GM12878 (cell line): Measurements from ENCODE around the gene DFFB. TPM values are rescaled to one million over a fixed set of nuclear protein-coding genes. Genes with fewer than 3 reads are reported as not detected.

Experiments
- ATAC-seq: fragments of 200-7000 bp; cut with Tn5 transposase; 3 replicates; pipeline ENCODE4 v1.9.1; 2020; ENCODE audit warnings: mild to moderate bottlenecking, moderate library complexity
- BruUV-seq: library from RNA; stranded (reverse); fragments of 400-500 nt; replicated peaks from 2 replicates; lab custom pipeline; 2021; lab: Mats Ljungman, UMichigan
- CTCF ChIA-PET: fragments of 300-600 bp; sonication (Branson Sonifier 250); formaldehyde crosslinking; extraction: SDS; loops from one replicate; lab custom pipeline; 2021; ENCODE audit warnings: inconsistent platforms; lab: Yijun Ruan, JAX
- POLR2A ChIA-PET: fragments of 350-600 bp; formaldehyde crosslinking; extraction: SDS; loops from one replicate; lab custom pipeline; 2021; ENCODE audit warnings: inconsistent platforms; lab: Charles Lee
- RAD21 ChIA-PET: fragments of 300-600 bp; sonication (Branson Sonifier 250); formaldehyde crosslinking; loops from one replicate; lab custom pipeline; 2023; ENCODE audit warnings: antibody characterized with exemption; ENCODE audit not compliant: unreplicated experiment; lab: Charles Lee
- SMC1A ChIA-PET: fragments of 300-600 bp; sonication (Branson Sonifier 250); formaldehyde crosslinking; loops from one replicate; lab custom pipeline; 2023; ENCODE audit not compliant: unreplicated experiment, uncharacterized antibody; lab: Charles Lee
- DNase-seq: peaks from one replicate; pipeline ENCODE4 v3.0.0-alpha.2; 2011; ENCODE audit warnings: low read depth, low spot score
- FAIRE-seq: peaks from 3 replicates; lab custom pipeline; 2011; peaks lifted over from hg19 to GRCh38; lab: Jason Lieb, UNC
- H2AFZ ChIP-seq: 2 replicates; pipeline ENCODE4 v1.6.0; 2011; ENCODE audit warnings: low read depth, low read length, control low read depth; ENCODE audit not compliant: control insufficient read depth
- H3K27ac ChIP-seq: 2 replicates; pipeline ENCODE4 v1.5.1; 2011; ENCODE audit warnings: control low read depth; ENCODE audit not compliant: control insufficient read depth, insufficient read depth
- H3K27me3 ChIP-seq, 2 experiments: replicated peaks in 1 of 2; 2 replicates each; pipeline versions ENCODE4 v1.6.0 to v1.6.1; 2011; ENCODE audit warnings: low read length in 1 of 2; ENCODE audit not compliant: control insufficient read depth in 2 of 2, insufficient read depth in 2 of 2
- H3K36me3 ChIP-seq, 2 experiments: 2 replicates each; pipeline ENCODE4 v1.5.1; 2011; ENCODE audit warnings: low read length in 1 of 2; ENCODE audit not compliant: control insufficient read depth in 2 of 2, insufficient read depth in 2 of 2
- H3K4me1 ChIP-seq: 2 replicates; pipeline ENCODE4 v1.6.1; 2011; ENCODE audit warnings: mild to moderate bottlenecking, low read length, moderate library complexity, mixed read lengths; ENCODE audit not compliant: control insufficient read depth, insufficient read depth
- H3K4me2 ChIP-seq: 2 replicates; pipeline ENCODE4 v1.6.0; 2011; ENCODE audit warnings: control low read depth; ENCODE audit not compliant: control insufficient read depth, insufficient read depth
- H3K4me3 ChIP-seq: fragments of 200-600 bp; sonication (generic); 2 replicates; pipeline ENCODE4 v1.5.1; 2016
- H3K79me2 ChIP-seq: 2 replicates; pipeline ENCODE4 v1.6.0; 2011; ENCODE audit warnings: low read length; ENCODE audit not compliant: control insufficient read depth, insufficient read depth
- H3K9ac ChIP-seq: 2 replicates; pipeline ENCODE4 v1.8.0; 2011; ENCODE audit warnings: low read length, control low read depth, mixed read lengths; ENCODE audit not compliant: control insufficient read depth, insufficient read depth
- H3K9me3 ChIP-seq: replicated peaks from 3 replicates; pipeline ENCODE4 v1.5.1; 2011; ENCODE audit warnings: mild to moderate bottlenecking, low read length; ENCODE audit not compliant: control insufficient read depth, insufficient read depth
- H4K20me1 ChIP-seq: 2 replicates; pipeline ENCODE4 v1.6.0; 2011; ENCODE audit not compliant: control insufficient read depth, insufficient read depth
- E2F4 ChIP-seq: IDR thresholded peaks from 2 replicates; pipeline ENCODE4 v1.6.1; 2012; ENCODE audit warnings: low read depth, low read length, improper control_type of control experiment
- SIX5 ChIP-seq: IDR thresholded peaks from 2 replicates; pipeline ENCODE4 v1.6.1; 2011; ENCODE audit warnings: mild to moderate bottlenecking, low read depth, low read length, moderate library complexity; ENCODE audit not compliant: severe bottlenecking
- SREBF1 ChIP-seq: IDR thresholded peaks from 2 replicates; pipeline ENCODE4 v1.6.1; 2012; ENCODE audit warnings: mild to moderate bottlenecking, low read length
- SUZ12 ChIP-seq: fragments of 200-600 bp; sonication (generic); IDR thresholded peaks from one replicate; pipeline ENCODE4 v1.6.1; 2018; ENCODE audit warnings: antibody characterized with exemption, mild to moderate bottlenecking; ENCODE audit not compliant: unreplicated experiment
- YY1 ChIP-seq: IDR thresholded peaks from 2 replicates; pipeline ENCODE4 v1.6.1; 2011; ENCODE audit warnings: low read depth, mild to moderate bottlenecking, low read length
- ZBTB4 ChIP-seq: fragments of 450-650 bp; formaldehyde crosslinking; IDR thresholded peaks from 2 replicates; pipeline ENCODE4 v1.4.0; 2022; ENCODE audit warnings: mild to moderate bottlenecking, moderate library complexity
- ZNF384 ChIP-seq: IDR thresholded peaks from 2 replicates; pipeline ENCODE4 v1.6.1; 2012; ENCODE audit warnings: low read depth, mild to moderate bottlenecking, low read length, improper control_type of control experiment, borderline replicate concordance
- ZZZ3 ChIP-seq: IDR thresholded peaks from 2 replicates; pipeline ENCODE4 v1.6.1; 2011; ENCODE audit warnings: low read depth; ENCODE audit not compliant: control insufficient read depth, insufficient read length
- WGBS: methylation state at CpG from one replicate; pipeline ENCODE4 v1.1.6; 2016; ENCODE audit warnings: low lambda C conversion rate; ENCODE audit not compliant: insufficient replicate concordance, insufficient coverage; ENCODE audit errors: missing lambda C conversion rate; 5-methylcytosine and 5-hydroxymethylcytosine counted together
- in situ Hi-C: fragments of 300-500 bp; cut with MboI; formaldehyde crosslinking; loops from 9 replicates; pipeline ENCODE4 v1.14.3; 2018; ENCODE audit warnings: mixed read lengths
- intact Hi-C: fragments of 100-400 bp; cut with micrococcal nuclease; formaldehyde crosslinking; loops from one replicate; pipeline ENCODE4 v1.14.2; 2022; ENCODE audit not compliant: unreplicated experiment
- polyA plus RNA-seq, 11 experiments: library from polyadenylated mRNA; depleted of rRNA in 4 of 11; unstranded in 6 of 11; stranded (reverse) in 5 of 11; fragments of >200 nt; fragmentation: Nextera tagmentation in 4 of 11; fragmentation: Illumina TruSeq in 1 of 11; extraction: Ambion mirVana in 4 of 11; extraction: Trizol in 1 of 11; gene quantifications; 1 replicate in 1 of 11; 2 replicates in 10 of 11; pipeline versions ENCODE4 v1.2.1 to v1.2.3, GENCODE V29; 2011 to 2016; ENCODE audit warnings: inconsistent platforms in 2 of 11, missing spikeins in 2 of 11, low read depth in 1 of 11
- total RNA-seq, 4 experiments: library from RNA; depleted of rRNA in 3 of 4; stranded (reverse); fragments of >200 nt in 3 of 4; fragmentation: Illumina TruSeq in 1 of 4; extraction: Trizol in 1 of 4; gene quantifications; 2 replicates each; pipeline versions ENCODE4 v1.2.1 to v1.2.3, GENCODE V29; 2013 to 2021

The DFFB gene
- total and polyA plus RNA-seq, 10 of the 15 experiments (the other 5 are each of a cell fraction or from before 2014, with no cell fraction given) = 2.7 to 10.7 (median 6.5) TPM

GRCh38 chr1:3820316-3820715 lies 37.0 kb upstream of the DFFB start:
- no peak for FAIRE-seq
- ATAC-seq = no peak
- Histone ChIP-seq H3K4me2 (no peak overlapping the region), H4K20me1 (no peaks in the 10 kb centered on the region), H3K36me3 (peaks cover 0 to 4% of the 10 kb centered on the region in 2 experiments; a peak in 3 of 4 replicates), H3K27ac (no peak overlapping the region), H2AFZ (no peak overlapping the region), H3K4me1 (no peaks in the 10 kb centered on the region), H3K9ac (no peak overlapping the region), H3K9me3 (no peaks in the 10 kb centered on the region), H3K27me3 (no peaks in the 10 kb centered on the region), H3K79me2 (no peaks in the 10 kb centered on the region), H3K4me3 (no peak overlapping the region)
- in situ Hi-C loops = no loop called here
- RAD21 ChIA-PET = no interaction called here
- no peak for DNase-seq
- POLR2A ChIA-PET = no interaction called here
- CTCF ChIA-PET = no interaction called here
- SMC1A ChIA-PET = no interaction called here
- WGBS = 87% methylated on average over 8 of the region's 8 CpGs
- intact Hi-C loops = no loop called here
- no TSS peak for BruUV-seq
- TF ChIP-seq YY1 = no peak
- TF ChIP-seq ZNF384 = no peak

GRCh38 chr1:3821004-3821403 lies 36.3 kb upstream of the DFFB start:
- 98% methylated on average over 6 of the region's 6 CpGs for WGBS
- Histone ChIP-seq H3K4me1 (no peaks in the 10 kb centered on the region), H3K36me3 (peaks cover 0 to 4% of the 10 kb centered on the region in 2 experiments; a peak in 3 of 4 replicates), H4K20me1 (no peaks in the 10 kb centered on the region), H3K79me2 (no peaks in the 10 kb centered on the region), H3K4me3 (no peak overlapping the region), H3K9ac (no peak overlapping the region), H3K4me2 (no peak overlapping the region), H3K9me3 (no peaks in the 10 kb centered on the region), H3K27ac (no peak overlapping the region), H3K27me3 (no peaks in the 10 kb centered on the region), H2AFZ (no peak overlapping the region)
- TF ChIP-seq SIX5 (no peak), SUZ12 (no peak), ZZZ3 (no peak), E2F4 (no peak), SREBF1 (no peak), ZBTB4 (CRISPR knock-in tag) (no peak)
- intact Hi-C loops (no loop called here), in situ Hi-C loops (no loop called here)
- no TSS peak for BruUV-seq
- no peak for FAIRE-seq
- POLR2A ChIA-PET = no interaction called here
- no peak for DNase-seq
- CTCF ChIA-PET = no interaction called here
- SMC1A ChIA-PET = no interaction called here
- RAD21 ChIA-PET = no interaction called here
- no peak for ATAC-seq
